NCI-H524 (cell line): ENCODE measurements around the gene TSACC.

Experiments
- DNase-seq, 2 experiments: peaks; one replicate each; lab custom pipeline; 2025; lab: John Stamatoyannopoulos, UW

Gene TSACC

GRCh38 chr1:156394082-156394481 lies 55.8 kb downstream of the TSACC start:
- DNase-seq: no peak

GRCh38 chr1:156394835-156395461 lies 56.6 kb downstream of the TSACC start:
- DNase-seq: no peak
